Smooth muscle cell (in vitro differentiated cells): ENCODE data around the gene GALR1. TPM values are rescaled to one million over a fixed set of nuclear protein-coding genes. Genes with fewer than 3 reads are reported as not detected.

Experiments
- DNase-seq: peaks from one replicate; lab custom pipeline; 2025; ENCODE audit not compliant: unreplicated experiment; lab: John Stamatoyannopoulos, UW
- H2AFZ ChIP-seq: fragments of 200-600 bp; sonication (generic); 2 replicates; pipeline ENCODE4 v1.6.0; 2016; ENCODE audit warnings: antibody characterized with exemption, low read depth, mild to moderate bottlenecking
- H3F3A ChIP-seq: fragments of 200-600 bp; sonication (generic); 2 replicates; pipeline ENCODE4 v1.6.0; 2017; ENCODE audit warnings: antibody characterized with exemption, low read depth
- H3K27ac ChIP-seq: fragments of 200-600 bp; sonication (generic); 2 replicates; pipeline ENCODE4 v1.5.1; 2016; ENCODE audit warnings: low read depth, mild to moderate bottlenecking
- H3K27me3 ChIP-seq: fragments of 200-600 bp; sonication (generic); 2 replicates; pipeline ENCODE4 v1.6.1; 2016; ENCODE audit warnings: low read depth, mild to moderate bottlenecking
- H3K36me3 ChIP-seq: fragments of 200-600 bp; sonication (generic); 2 replicates; pipeline ENCODE4 v1.5.1; 2016; ENCODE audit warnings: low read depth
- H3K4me1 ChIP-seq: fragments of 200-600 bp; sonication (generic); 2 replicates; pipeline ENCODE4 v1.5.1; 2016; ENCODE audit warnings: low read depth
- H3K4me2 ChIP-seq: fragments of 200-600 bp; sonication (generic); 2 replicates; pipeline ENCODE4 v1.6.0; 2016; ENCODE audit warnings: mild to moderate bottlenecking
- H3K4me3 ChIP-seq: fragments of 200-600 bp; sonication (generic); 2 replicates; pipeline ENCODE4 v1.5.1; 2016; ENCODE audit warnings: mild to moderate bottlenecking
- H3K79me2 ChIP-seq: fragments of 200-600 bp; sonication (generic); 2 replicates; pipeline ENCODE4 v1.6.0; 2016; ENCODE audit warnings: low read depth, mild to moderate bottlenecking
- H3K9ac ChIP-seq: fragments of 200-600 bp; sonication (generic); 2 replicates; pipeline ENCODE4 v1.6.0; 2016; ENCODE audit warnings: low read depth
- H3K9me3 ChIP-seq: fragments of 200-600 bp; sonication (generic); replicated peaks from 2 replicates; pipeline ENCODE4 v1.5.1; 2016; ENCODE audit warnings: low read depth
- H4K20me1 ChIP-seq: fragments of 200-600 bp; sonication (generic); 2 replicates; pipeline ENCODE4 v1.6.0; 2016; ENCODE audit warnings: low read depth
- WGBS: methylation state at CpG from one replicate; pipeline ENCODE4 v1.1.7; 2016; ENCODE audit warnings: low lambda C conversion rate; 5-methylcytosine and 5-hydroxymethylcytosine counted together
- polyA plus RNA-seq: library from polyadenylated mRNA; unstranded; fragments of >200 nt; fragmentation: Nextera tagmentation; extraction: Ambion mirVana; gene quantifications from 2 replicates; pipeline ENCODE4 v1.2.1, GENCODE V29; 2016
- total RNA-seq: library from RNA; depleted of rRNA; stranded (reverse); fragments of >200 nt; gene quantifications from 2 replicates; pipeline ENCODE4 v1.2.3, GENCODE V29; 2014
- TF ChIP-seq, protein P1 (sequence below): fragments of 200-600 bp; sonication (generic); IDR thresholded peaks from 2 replicates; pipeline ENCODE4 v1.5.1; 2017; ENCODE audit warnings: borderline replicate concordance, mild to moderate bottlenecking, antibody characterized with exemption; ENCODE audit not compliant: insufficient read depth, poor library complexity, severe bottlenecking

Gene GALR1
- total and polyA plus RNA-seq, 2 experiments from 2014 or later: not detected

DNA sequence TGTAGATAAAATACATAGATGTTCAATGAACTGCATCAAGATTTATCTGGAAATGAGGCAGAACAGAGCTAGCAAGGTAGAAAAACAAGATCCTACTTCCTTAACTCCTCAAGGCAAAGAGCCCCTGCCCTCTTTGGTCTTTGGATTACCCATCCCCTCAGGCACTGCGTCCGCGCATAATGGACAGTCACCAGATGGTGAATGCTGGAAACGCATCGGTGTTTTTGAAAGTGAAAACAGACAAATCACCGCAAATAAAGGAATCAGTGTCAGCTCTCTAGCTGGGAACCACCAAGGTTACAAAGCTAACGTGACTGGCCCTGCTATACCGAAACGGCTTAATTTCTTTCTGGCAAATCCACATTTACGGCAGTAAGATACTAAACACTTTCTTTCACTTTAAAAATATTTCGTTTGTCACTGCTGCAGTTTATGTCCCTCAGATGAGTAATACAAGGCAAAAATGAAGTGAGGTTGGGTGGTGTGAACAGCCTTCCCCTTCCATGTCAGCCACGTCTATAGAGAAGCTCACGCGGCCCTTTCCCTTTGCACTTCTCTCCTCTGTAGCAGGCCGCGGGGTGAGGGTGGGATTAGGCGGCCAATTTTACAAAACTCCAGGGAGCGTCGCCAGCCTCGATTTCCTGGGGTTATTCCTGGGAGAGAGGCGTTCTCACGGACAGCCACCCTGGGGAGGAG is 627 bp upstream of the GALR1 start:
- Histone ChIP-seq H3K4me2 (peak overlapping the region; percentile 79), H3K4me1 (peaks cover 3% of the 10 kb centered on the region), H3K27me3 (peaks cover 64% of the 10 kb centered on the region), H4K20me1 (no peaks in the 10 kb centered on the region), H3K9ac (no peak overlapping the region), H3F3A (no peaks in the 10 kb centered on the region), H3K27ac (no peak overlapping the region), H3K4me3 (peak overlapping the region; percentile 40), H3K9me3 (no peaks in the 10 kb centered on the region), H3K79me2 (no peaks in the 10 kb centered on the region), H3K36me3 (no peaks in the 10 kb centered on the region), H2AFZ (no peak overlapping the region)
- DNase-seq: no peak
- 16% methylated on average over 20 of the region's 22 CpGs for WGBS
- TF ChIP-seq, protein P1, sequence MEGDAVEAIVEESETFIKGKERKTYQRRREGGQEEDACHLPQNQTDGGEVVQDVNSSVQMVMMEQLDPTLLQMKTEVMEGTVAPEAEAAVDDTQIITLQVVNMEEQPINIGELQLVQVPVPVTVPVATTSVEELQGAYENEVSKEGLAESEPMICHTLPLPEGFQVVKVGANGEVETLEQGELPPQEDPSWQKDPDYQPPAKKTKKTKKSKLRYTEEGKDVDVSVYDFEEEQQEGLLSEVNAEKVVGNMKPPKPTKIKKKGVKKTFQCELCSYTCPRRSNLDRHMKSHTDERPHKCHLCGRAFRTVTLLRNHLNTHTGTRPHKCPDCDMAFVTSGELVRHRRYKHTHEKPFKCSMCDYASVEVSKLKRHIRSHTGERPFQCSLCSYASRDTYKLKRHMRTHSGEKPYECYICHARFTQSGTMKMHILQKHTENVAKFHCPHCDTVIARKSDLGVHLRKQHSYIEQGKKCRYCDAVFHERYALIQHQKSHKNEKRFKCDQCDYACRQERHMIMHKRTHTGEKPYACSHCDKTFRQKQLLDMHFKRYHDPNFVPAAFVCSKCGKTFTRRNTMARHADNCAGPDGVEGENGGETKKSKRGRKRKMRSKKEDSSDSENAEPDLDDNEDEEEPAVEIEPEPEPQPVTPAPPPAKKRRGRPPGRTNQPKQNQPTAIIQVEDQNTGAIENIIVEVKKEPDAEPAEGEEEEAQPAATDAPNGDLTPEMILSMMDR: no peak

DNA sequence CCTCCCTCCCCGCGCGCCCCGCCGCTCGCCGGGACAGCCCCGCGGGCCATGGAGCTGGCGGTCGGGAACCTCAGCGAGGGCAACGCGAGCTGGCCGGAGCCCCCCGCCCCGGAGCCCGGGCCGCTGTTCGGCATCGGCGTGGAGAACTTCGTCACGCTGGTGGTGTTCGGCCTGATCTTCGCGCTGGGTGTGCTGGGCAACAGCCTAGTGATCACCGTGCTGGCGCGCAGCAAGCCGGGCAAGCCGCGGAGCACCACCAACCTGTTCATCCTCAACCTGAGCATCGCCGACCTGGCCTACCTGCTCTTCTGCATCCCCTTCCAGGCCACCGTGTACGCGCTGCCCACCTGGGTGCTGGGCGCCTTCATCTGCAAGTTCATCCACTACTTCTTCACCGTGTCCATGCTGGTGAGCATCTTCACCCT is 865 bp downstream of the GALR1 start:
- Histone ChIP-seq H3K9me3 (no peaks in the 10 kb centered on the region), H3K36me3 (no peaks in the 10 kb centered on the region), H3F3A (no peaks in the 10 kb centered on the region), H3K4me1 (peaks cover 3% of the 10 kb centered on the region), H3K27ac (no peak overlapping the region), H3K9ac (no peak overlapping the region), H4K20me1 (no peaks in the 10 kb centered on the region), H3K27me3 (peaks cover 71% of the 10 kb centered on the region), H3K79me2 (no peaks in the 10 kb centered on the region), H3K4me2 (no peak overlapping the region), H3K4me3 (no peak overlapping the region), H2AFZ (no peak overlapping the region)
- no peak for DNase-seq
- 3% methylated on average over 34 of the region's 40 CpGs for WGBS
- TF ChIP-seq, protein P1: no peak

DNA sequence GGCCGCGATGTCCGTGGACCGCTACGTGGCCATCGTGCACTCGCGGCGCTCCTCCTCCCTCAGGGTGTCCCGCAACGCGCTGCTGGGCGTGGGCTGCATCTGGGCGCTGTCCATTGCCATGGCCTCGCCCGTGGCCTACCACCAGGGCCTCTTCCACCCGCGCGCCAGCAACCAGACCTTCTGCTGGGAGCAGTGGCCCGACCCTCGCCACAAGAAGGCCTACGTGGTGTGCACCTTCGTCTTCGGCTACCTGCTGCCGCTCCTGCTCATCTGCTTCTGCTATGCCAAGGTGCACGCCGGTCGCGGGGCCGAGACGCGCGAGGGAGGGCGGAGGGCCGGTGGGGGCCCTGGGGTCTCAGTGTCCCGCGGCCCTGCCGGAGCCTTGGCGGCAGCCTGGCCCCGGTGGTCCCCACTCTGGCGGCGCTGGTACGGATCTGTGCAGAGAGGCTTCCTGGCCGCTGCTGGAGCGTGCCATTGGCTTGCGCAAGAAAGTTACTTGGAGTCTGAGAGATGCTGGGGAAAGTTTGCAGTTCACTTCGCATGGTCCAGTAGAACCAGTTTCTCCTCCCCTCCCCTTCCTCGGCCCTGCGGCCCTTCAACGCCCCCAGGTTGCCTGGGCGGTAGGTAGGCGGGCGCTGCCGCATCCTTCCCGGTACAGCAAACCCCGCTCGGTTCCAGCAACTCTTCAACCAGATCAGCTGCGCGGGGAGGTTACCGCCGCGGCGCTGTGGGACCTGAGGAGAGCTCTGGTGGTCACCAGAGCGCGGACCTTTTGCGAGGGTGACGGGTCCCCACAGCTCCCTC is 1.5 kb downstream of the GALR1 start:
- H3K9ac ChIP-seq: no peak overlapping the region

More for the DNA sequence above, 1.5 kb downstream of the GALR1 start:
- Histone ChIP-seq H3K4me3 (no peak overlapping the region), H4K20me1 (no peaks in the 10 kb centered on the region), H2AFZ (no peak overlapping the region), H3K4me1 (peaks cover 3% of the 10 kb centered on the region), H3K36me3 (no peaks in the 10 kb centered on the region), H3K79me2 (no peaks in the 10 kb centered on the region), H3K27me3 (peaks cover 74% of the 10 kb centered on the region), H3F3A (no peaks in the 10 kb centered on the region), H3K4me2 (no peak overlapping the region), H3K9me3 (no peaks in the 10 kb centered on the region), H3K27ac (no peak overlapping the region)
- TF ChIP-seq, protein P1: no peak
- 5% methylated on average over 67 of the region's 67 CpGs for WGBS
- DNase-seq: no peak
